ENCODE measurements around the gene CST7.

The CST7 gene

DNA sequence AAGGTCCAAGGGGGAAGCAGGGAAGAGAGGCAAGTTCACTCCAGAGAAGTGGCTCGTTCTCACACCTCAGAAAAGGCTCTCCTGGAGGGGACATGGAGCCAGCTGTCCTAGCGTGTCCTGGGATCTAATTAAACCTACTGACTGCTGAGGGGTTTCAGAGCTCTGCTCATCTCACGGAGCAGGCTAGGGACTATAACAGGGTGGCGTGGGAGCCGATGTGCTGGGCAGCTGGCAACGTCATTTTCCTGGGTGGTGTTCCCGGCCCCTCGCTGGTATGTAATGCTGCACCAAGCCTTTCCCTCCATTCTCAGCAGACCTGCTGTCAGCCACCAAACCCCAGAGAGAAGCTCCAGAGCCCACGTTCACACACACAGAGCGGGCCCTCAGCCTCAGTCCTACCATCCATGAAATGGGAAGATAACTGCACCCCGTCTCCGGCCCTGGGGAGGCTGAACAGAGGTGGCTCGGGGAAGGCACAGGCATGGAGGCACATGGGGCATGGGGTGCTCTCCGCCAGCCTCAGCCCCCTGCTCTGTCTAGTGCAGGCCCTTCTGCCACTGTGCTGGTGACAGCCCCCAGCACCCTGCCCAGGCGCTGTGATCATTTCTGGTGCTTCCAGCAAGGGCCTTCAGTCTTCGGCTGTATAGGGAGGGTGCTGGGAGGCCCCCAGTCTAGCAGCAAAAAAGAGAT, 1.9 kb downstream of the CST7 start:
- DNase-seq = no peak

DNA sequence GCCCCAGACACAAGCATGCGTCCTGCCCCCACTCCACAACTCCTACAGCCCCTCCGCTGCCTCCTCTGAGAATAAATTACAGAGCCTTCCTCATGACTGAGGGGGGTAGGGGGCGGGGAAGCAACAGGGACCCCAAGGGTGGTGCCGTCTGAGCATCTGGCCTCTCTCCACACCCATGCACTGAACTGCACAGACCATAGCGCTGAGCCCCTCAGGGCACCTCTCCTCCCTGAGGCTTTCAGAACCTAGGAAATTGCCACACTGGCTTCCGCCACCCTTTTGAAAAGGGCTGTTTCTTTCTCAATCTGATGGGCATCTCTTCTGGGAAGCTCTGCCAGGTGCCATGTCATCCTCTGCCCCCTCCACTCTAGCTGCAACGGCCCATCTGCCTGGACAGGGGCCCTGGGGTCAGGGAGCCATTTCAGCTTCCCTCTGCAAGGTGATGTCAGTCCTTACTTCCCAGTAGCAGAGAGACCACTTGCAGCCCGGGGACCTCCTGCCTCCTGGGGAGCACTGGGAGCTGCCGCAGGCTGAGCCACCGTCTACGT, 2.5 kb downstream of the CST7 start:
- DNase-seq = no peak

DNA sequence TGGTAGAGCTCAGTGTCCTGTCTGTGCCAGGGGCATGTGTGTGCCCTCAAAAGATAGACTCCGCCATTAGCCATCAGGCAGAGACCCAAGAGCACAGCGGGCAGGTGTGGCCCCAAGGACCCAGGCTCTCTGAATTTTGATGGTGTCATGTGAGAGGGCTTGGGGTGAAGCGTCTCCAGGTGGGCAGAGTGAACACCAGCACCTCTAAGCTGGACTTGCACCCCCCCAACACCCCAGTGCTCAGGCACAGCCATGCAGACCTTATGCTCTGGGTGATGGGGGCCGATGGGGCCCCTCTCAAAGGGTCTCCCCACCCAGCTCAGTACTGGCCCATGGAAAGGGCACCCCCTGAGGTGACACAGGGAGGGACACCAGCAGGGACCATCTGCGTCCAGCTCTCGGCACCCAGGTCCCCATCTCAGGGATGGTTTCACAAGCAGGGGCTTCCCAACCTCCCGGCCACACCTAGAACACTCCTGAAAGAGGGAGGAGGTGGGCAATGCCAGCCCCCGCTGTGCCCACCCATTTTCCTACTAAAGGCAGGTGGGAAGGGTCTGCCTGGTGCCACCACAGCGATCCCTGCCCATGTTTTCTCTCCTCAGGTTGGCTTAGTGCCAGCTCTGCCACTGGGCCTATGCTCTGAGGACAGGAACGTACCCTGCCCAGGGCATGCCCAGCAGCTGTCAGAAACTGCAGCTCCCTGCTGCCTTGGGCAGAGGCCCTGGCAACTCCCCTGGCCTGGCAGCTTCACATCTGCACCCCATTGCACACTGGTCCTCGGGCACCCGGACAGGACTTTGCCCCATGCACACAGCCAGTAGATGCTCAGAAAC, 3.5 kb downstream of the CST7 start:
- no peak for DNase-seq

DNA sequence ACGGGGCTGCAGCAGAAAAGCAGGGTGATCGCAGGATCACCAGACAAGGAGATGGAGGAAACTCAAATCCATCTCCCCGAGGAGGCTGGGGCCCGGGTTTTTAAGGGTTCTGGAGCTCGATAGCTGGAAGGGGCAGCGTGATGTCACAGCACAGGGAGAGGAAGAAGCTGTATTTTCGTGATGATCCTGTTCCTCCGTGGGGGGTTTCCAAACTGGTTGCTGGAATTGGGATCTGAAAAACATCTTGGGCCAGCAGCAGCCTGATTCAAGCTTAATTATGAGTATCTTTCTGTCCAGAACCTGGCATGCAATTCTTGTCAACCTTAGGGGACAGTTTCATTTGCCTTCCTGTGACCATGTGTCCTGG, 4.1 kb downstream of the CST7 start:
- no peak for DNase-seq

DNA sequence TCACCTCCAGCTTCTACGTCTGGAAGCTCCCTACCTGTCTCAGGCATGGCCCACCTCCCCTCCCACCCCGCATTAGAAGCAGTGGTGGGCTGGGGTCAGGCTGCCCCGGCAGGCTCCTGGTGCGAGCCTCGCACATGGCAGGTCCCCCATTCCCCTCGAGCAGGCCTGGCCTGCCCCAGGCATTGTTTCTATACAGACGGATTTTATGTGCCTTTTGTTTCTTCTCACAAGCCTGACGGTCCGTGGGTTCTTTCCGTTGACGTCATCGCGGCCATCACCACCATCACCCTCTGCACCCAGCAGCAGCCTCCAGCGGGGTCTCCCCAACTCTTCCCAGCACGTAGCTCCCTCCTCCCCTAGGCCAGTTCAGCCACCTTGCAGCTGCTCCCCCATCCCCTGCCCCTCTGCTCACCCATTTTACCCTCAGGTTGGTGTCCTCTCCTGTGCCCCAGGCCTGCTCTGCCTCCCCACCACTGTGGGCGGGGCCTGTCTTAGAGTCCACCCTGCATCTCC, 4.6 kb downstream of the CST7 start:
- DNase-seq = no peak

DNA sequence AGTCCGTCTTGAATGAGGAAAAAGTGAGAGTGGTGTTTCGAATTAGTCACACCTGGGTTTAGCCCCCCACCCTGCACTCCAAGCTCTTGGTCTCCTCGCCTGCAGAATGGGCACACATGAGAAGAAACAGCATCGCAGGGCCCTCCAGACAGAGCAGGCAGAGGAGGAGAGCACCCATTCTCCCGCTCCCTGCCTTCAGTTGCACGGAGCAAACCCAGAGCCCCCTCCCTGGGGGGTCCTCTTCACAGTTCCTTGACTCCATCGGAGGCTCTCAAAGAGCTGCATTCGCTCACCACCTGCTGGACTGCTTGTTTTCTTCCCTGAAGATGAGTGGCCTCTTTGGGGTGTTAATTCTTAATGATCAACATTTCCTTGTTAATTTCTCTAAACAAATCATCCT, 5.1 kb downstream of the CST7 start:
- DNase-seq = peak; percentile 29

DNA sequence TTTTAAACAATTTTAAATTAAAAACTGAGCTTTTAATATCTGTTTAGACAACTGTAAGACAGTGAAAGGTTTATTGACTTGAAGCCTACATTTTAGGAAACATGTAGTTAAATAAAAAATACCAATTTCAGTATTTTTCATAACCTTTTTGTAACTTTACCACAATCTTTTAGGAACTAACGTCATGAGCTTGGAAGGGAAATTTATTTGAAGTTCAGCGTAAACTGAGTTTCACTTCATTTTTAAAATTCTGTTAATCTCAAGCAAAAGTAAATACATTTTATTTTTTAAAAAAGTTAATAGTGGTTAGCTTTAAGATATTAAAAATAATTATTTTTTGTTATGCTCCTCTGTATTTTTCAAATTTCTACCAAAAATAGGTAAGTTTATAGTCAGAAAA, 5.5 kb downstream of the CST7 start:
- DNase-seq = no peak

DNA sequence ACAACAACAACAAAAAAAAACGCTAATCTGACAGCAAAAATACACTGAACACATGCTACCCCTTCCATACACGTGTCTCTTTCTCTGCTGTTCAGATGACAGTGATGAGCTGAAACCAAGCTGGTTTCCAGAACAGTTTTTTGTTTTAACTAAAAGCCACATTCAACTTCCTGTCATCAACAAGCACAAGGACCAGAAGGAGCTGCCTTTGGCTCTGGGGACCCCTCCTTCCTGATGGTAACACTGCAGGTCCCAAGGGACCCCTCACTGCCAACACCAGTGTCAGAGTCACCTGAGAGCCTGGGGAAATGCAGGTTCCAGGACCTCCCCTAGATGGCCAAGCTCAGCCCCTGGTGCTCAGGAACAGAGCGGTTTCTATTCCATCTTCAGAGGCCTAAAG, 6.0 kb downstream of the CST7 start:
- DNase-seq = peak; percentile 57

DNA sequence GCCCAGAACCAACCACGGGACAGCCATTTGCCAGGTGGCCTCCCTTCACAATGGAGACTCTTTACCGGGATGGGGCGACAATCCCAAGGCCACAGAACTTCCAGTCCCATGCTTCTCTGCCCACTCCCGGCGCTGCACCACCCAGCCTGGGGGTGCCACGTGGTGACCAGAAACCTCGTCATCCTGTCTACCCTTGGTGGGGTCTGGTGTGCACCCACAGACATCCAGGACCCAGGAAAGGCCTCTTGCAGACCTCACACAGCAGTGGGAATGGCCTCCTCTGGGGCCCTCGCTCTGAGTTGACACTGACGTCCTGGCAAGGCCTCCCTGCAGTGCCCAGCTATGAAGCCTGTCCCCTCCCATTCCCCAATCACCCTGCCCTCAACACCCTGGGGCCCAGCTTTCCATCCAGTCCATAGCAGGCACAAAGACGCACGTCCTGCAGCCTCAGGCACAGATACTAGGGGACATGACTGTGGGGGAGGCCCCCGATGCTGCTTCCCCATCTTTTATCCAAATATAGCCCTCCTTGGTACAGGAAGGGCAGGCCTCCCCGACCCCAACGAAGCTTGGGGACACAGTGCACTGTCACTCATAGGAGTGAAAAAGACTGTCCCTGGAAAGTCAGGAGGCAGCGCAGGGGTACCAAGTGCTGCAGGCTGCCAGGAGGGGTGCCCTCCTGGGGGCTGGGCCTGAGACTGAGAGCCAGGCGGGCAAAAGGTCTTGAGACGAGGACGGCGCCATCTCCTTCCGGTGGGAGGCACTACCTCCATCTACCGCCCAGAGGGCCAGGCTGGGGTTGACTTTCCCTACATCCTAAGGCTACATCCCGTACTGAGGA, 7.2 kb downstream of the CST7 start:
- no peak for DNase-seq

DNA sequence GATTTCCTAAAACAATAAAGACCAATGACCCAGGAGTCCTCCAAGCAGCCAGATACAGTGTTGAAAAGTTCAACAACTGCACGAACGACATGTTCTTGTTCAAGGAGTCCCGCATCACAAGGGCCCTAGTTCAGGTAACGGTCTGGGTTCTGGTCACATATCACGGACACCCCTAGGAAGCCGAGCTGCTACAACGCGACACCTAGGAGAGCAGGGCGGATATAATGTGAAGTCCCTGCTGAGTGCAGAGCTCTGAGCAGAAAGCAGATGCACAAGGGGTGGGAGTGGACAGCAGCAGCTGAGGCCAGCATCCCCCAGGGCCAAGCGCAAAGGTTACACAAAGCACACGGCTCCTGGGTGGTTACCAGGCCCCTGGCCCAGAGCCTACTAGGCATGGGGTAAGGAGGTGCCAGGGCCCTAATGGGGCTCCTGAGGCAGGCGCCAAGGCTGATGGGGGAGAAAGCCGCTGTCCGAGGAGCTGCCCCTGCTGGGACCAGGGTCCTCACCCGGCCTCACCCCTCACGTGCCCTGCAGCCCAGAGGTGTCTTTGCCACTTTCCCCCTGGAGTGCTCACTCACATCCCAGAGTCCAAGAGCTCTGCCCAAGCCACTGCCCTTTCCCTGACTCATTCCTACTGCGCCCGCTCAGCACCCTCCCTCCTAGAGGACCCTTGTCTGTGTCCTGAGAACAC, 8.4 kb downstream of the CST7 start:
- DNase-seq = no peak

DNA sequence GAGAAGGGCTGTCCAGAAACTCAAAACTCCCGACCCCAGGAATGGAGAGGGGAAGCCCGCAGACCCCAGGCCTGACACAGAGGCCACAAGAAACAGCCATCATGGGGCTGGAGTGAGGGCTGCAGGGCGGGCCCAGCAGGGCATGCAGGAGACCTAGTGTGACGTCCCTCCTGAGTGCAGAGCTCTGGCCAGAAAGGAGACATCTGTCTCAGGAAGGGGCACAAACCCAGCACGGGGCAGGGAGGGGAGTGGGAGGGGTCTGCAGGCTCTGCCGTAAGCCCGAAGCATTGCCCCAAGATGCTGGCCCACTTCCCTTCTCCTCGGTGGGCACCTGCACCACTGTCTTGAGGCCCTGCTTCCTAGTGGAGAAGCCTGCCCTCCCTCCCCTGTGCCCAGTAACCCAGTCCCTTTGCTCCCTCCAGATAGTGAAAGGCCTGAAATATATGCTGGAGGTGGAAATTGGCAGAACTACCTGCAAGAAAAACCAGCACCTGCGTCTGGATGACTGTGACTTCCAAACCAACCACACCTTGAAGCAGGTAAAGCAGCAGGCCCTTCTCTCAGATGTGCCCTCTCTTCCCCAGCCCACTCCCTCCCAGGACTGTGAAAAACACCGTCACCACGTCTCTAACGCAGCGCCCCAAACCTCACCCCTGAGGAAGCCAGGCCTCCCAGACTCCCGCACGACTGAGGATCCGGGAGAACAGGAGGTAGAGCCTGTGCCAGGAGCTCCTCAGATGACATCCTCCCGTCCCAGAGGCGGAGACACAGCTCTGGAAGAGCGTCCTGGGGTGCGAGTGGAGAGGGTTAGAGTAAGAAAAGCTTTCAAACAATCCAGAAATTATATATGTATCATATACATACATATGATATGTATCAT, 9.7 kb downstream of the CST7 start:
- no peak for DNase-seq

DNA sequence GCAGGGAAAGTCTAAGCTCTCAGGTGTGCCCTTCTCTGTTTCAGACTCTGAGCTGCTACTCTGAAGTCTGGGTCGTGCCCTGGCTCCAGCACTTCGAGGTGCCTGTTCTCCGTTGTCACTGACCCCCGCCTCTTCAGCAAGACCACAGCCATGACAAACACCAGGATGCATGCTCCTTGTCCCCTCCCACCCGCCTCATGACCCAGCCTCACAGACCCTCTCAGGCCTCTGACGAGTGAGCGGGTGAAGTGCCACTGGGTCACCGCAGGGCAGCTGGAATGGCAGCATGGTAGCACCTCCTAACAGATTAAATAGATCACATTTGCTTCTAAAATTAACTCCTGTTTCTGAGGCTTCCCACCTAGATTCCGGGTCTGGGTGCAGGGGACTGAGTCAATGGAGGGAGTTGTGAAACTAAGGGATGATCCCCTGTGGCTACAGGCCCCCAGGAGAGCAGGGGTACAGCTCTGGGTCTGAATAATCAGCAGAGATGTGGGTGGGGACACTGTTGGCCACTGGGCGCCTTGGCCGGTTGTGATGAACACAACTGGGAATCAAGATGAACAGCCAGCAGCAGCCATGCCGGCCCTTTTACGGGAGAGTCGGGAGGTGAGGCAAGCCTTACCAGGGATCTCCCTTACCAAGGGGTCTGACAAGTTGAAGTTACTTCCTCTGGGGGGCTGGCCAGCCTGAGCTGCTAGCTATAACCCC, 10.7 kb downstream of the CST7 start:
- no peak for DNase-seq

DNA sequence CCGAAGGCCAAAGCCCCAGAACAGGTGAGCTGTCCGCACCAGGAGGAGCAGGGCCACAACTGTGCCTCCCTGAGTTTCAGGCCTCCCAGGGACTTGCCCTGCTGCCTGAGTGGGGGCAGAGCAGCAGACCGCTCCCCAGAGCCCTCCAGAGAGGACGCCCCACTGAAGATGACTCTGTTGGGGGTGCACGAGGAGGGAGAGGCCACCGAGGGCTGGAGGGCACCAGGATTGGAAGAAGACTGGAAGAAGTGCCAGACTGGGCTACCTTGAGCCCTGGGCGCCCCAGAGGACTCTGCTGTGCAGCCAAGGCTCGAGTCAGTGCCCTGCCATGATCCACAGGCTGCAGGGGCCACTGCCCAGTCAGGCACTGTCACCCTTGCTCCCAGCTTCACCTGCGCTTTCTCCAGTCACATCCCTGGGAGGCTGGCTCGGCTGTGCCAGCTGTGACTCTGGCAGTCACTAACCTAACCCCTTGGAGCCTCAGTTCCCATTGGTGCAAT, 11.3 kb downstream of the CST7 start:
- no peak for DNase-seq

DNA sequence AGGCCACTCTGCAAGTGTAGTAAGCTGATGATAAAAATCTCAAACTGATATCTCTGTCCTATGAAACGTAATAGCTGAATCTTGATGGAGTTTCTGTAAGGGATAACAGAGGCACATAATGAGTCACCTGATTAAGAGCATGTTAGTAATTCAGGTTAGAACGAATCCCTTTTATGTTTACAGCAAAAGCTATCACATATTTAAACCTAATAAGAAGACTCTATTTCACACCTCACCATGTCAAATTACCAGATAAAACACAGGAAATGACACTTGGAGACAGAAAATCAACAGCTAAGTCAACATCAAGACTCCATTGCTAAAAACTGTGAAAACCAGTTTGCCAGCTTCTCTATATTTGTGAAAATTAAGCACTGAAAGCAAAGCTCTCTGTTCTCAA, 11.8 kb downstream of the CST7 start:
- no peak for DNase-seq

DNA sequence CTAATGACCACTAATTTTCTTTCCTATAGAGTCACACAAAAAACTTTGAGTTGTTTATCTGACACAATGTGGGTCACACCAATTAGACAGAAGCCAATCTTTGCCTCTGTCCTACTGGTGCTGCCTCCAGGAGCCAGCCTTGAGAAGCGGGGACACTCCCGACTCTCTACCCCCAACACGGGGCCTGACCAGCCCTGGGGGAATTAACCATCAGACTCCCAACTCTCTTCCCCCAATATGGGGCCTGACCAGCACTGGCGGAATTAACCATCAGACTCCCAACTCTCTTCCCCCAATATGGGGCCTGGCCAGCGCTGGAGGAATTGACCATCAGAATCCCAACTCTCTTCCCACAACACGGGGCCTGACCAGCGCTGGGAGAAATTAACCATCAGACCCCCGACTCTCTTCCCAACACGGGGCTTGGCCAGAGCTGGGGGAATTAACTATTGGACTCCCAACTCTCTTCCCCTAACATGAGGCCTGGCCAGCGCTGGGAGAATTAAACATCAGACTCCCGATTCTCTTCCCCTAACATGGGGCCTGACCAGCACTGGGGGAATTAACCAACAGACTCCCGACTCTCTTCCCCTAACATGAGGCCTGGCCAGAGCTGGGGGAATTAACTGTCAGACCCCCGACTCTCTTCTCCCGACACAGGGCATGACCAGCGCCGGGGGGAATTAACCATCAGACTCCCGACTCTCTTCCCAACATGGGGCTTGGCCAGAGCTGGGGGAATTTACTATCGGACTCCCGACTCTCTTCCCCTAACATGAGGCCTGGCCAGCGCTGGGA, 12.5 kb downstream of the CST7 start:
- DNase-seq = no peak

DNA sequence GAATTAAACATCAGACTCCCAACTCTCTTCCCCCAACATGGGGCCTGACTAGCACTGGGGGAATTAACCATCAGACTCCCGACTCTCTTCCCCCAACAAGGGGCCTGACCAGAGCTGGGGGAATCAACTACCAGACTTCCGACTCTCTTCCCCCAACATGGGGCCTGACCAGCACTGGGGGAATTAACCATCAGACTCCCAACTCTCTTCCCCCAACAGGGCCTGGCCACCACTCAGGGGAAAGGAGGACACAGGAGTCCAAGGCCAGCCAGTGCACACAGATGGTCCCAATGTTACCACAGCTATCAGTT, 13.1 kb downstream of the CST7 start:
- DNase-seq = no peak

DNA sequence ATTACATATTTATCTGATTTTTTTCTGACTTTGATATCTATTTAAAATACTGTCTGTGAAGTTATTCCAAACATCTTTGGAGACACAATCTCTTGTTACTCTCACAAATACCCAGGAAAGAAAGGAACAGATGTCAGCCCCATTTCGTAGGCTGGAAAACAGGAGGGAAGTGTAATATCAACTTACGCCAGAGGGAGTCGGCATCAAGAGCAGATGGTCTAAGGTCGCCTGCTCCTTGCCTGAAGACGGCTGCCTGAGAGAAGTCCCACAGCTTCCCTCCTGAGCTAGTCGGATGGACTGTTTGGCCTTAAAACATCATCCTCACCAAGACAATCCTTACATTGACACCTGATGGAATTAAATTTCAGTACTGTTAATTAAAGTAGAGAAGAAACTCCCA, 13.4 kb downstream of the CST7 start:
- DNase-seq = no peak

DNA sequence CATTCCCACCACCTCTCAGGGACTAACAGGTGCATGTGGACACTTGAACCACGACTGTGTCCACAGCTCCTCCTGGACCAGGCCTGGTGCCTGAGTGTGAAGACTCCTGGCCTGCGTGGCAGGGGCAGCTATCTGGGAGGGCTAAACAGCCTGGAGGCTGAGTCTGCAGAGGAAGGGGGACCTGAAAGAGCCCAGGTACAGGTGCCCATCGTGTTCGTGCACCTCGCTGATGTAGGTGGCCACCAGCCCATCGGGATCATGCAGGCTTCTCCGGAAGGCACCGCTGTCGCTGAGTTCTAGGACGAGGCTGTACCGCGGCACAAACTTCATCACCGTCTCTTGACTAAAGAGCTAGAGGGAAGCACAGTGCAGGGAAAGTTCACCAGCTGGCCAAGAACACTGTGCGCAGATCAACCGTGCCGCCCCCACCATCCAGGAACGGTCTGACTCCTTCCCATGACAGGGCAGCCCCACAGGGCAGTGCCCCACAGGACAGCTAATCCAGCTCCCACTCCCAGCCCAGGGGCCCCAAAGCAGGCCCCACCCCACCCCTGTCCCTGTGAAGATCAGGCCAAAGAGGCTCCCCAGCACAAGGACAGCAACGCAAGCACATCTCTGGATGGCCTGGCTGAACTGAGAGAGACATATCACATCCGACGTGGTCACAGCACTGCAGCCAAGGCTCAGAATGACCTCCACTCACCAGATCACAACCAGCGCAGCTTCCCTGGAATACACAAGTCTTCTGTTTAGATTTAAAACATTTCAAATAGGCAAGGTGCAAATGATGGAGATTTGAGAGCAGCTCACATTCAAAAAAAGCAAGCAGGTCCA, 14.8 kb downstream of the CST7 start:
- no peak for DNase-seq

DNA sequence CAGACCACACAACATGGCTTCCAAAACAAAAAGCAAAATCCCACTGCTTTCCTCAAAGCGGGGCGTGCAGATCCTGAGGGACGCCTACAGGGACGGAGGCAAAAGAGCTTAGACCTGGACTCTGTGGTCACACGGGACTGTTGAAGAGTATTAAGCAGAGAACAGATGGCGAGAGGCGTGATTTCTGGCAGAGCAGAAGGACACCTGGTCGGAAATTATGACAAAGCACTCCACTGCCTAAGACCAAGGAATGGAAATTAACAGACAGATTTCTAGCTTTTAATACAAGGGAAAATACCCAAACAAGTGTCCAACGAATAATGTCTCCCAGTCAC, 15.4 kb downstream of the CST7 start:
- no peak for DNase-seq

Measured in NCI-H1436 (cell line).